Measurements from ENCODE around the gene GSKIP.
A peak's percentile ranks its signal among the peaks of the same experiment; 100 is the strongest.

The GSKIP gene

GRCh38 chr14:96380735-96381134 lies 17.4 kb downstream of the GSKIP start:
- DNase-seq (ENCODE audit: low spot score) = no peak

GRCh38 chr14:96383445-96383844 lies 20.1 kb downstream of the GSKIP start:
- DNase-seq (ENCODE audit: low spot score) = no peak

- no peak for DNase-seq (ENCODE audit: low spot score)
Observed at GRCh38 chr14:96384053-96384452, 20.7 kb downstream of the GSKIP start.

GRCh38 chr14:96384740-96385139 lies 21.4 kb downstream of the GSKIP start:
- DNase-seq (ENCODE audit: low spot score) = no peak

- DNase-seq (ENCODE audit: low spot score) = no peak
Observed at GRCh38 chr14:96385385-96385784, 22.1 kb downstream of the GSKIP start.

- peak; percentile 11 for DNase-seq (ENCODE audit: low spot score)
Observed at GRCh38 chr14:96390965-96391292, 27.6 kb downstream of the GSKIP start.

GRCh38 chr14:96391293-96392118 lies 28.2 kb downstream of the GSKIP start:
- DNase-seq (ENCODE audit: low spot score) = peak; percentile 93

- DNase-seq (ENCODE audit: low spot score) = no peak
Observed at GRCh38 chr14:96393071-96393691, 29.9 kb downstream of the GSKIP start.

GRCh38 chr14:96394047-96394815 lies 30.9 kb downstream of the GSKIP start:
- no peak for DNase-seq (ENCODE audit: low spot score)

- DNase-seq (ENCODE audit: low spot score) = no peak
Observed at GRCh38 chr14:96398432-96398831, 35.1 kb downstream of the GSKIP start.

GRCh38 chr14:96398921-96399320 lies 35.6 kb downstream of the GSKIP start:
- no peak for DNase-seq (ENCODE audit: low spot score)

- no peak for DNase-seq (ENCODE audit: low spot score)
Observed at GRCh38 chr14:96399405-96399804, 36.1 kb downstream of the GSKIP start.

GRCh38 chr14:96400495-96400894 lies 37.2 kb downstream of the GSKIP start:
- DNase-seq (ENCODE audit: low spot score) = no peak

- DNase-seq (ENCODE audit: low spot score) = peak; percentile 36
Observed at GRCh38 chr14:96403409-96403808, 40.1 kb downstream of the GSKIP start.

- no peak for DNase-seq (ENCODE audit: low spot score)
Observed at GRCh38 chr14:96405677-96406076, 42.4 kb downstream of the GSKIP start.

- no peak for DNase-seq (ENCODE audit: low spot score)
Observed at GRCh38 chr14:96407935-96408570, 44.7 kb downstream of the GSKIP start.

- DNase-seq (ENCODE audit: low spot score) = no peak
Observed at GRCh38 chr14:96408608-96409007, 45.3 kb downstream of the GSKIP start.

- no peak for DNase-seq (ENCODE audit: low spot score)
Observed at GRCh38 chr14:96409701-96410100, 46.4 kb downstream of the GSKIP start.

GRCh38 chr14:96410119-96410518 lies 46.8 kb downstream of the GSKIP start:
- no peak for DNase-seq (ENCODE audit: low spot score)

GRCh38 chr14:96413526-96413925 lies 50.2 kb downstream of the GSKIP start:
- no peak for DNase-seq (ENCODE audit: low spot score)

GRCh38 chr14:96415559-96415958 lies 52.2 kb downstream of the GSKIP start:
- no peak for DNase-seq (ENCODE audit: low spot score)

- DNase-seq (ENCODE audit: low spot score) = no peak
Observed at GRCh38 chr14:96416292-96416691, 53.0 kb downstream of the GSKIP start.

GRCh38 chr14:96417254-96417653 lies 53.9 kb downstream of the GSKIP start:
- no peak for DNase-seq (ENCODE audit: low spot score)
